ENCODE results near the gene DENND1B.
A peak's percentile ranks its signal among the peaks of the same experiment; 100 is the strongest.

The DENND1B gene

GRCh38 chr1:197486946-197487345 is 288.3 kb downstream of the DENND1B start:
- H3K4me3 ChIP-seq (ENCODE audit: low read depth, low read length), result no peak overlapping the region
- POLR2A ChIA-PET, result no interaction called here
- CTCF ChIA-PET, result interaction anchor here (0.6 kb wide), 1 partner anchor 213 kb away, joined by 3 read pairs; no protein-coding TSS in a partner anchor
- no peaks in the 10 kb centered on the region; the same call in 1 of the 2 replicates for H3K9me3 ChIP-seq (ENCODE audit: control insufficient read depth, insufficient read depth, low read depth, low read length)
- TF ChIP-seq, protein P1, sequence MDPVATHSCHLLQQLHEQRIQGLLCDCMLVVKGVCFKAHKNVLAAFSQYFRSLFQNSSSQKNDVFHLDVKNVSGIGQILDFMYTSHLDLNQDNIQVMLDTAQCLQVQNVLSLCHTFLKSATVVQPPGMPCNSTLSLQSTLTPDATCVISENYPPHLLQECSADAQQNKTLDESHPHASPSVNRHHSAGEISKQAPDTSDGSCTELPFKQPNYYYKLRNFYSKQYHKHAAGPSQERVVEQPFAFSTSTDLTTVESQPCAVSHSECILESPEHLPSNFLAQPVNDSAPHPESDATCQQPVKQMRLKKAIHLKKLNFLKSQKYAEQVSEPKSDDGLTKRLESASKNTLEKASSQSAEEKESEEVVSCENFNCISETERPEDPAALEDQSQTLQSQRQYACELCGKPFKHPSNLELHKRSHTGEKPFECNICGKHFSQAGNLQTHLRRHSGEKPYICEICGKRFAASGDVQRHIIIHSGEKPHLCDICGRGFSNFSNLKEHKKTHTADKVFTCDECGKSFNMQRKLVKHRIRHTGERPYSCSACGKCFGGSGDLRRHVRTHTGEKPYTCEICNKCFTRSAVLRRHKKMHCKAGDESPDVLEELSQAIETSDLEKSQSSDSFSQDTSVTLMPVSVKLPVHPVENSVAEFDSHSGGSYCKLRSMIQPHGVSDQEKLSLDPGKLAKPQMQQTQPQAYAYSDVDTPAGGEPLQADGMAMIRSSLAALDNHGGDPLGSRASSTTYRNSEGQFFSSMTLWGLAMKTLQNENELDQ (tag by site-specific recombination; IDR thresholded peaks at IDR 0.05; ENCODE audit: low read depth), result peak; percentile 97
- TF ChIP-seq ZNF558 (tag by site-specific recombination; IDR thresholded peaks at IDR 0.05), result no peak
- no peaks in the 10 kb centered on the region for H3K4me1 ChIP-seq (ENCODE audit: control insufficient read depth, insufficient read depth, low read length)
- no peak overlapping the region for H3K27ac ChIP-seq (ENCODE audit: extremely low read depth, low read depth, low read length)
- no peaks in the 10 kb centered on the region for H3K36me3 ChIP-seq (ENCODE audit: control insufficient read depth in 2 of 2, insufficient read depth in 1 of 2, low read length in 2 of 2)

DNA sequence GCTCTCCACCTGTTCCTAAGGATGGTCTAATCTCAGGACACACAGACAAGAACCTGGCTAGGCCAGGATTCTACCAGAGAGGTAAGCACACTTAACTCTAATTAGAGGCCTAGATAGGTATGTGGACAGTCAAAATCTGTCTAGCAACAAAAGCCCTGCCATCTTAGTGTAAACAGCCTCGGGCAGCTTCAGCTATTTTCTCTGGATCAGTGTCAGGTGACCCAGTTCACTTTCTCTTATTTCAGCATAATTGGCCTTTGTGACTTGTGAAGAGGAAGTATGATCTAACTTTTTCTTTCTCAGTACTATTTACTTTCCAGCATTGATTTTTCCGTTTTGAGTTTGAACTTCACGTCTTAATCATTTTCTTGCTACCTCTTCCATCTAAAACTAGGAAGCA is 289.5 kb downstream of the DENND1B start:
- no peak overlapping the region for H3K4me3 ChIP-seq (ENCODE audit: low read depth, low read length)
- no peak overlapping the region for H3K27ac ChIP-seq (ENCODE audit: extremely low read depth, low read depth, low read length)
- CTCF ChIA-PET, result interaction anchor here (0.7 kb wide), 2 partner anchors 31 to 891 kb away, joined by 3 read pairs; no protein-coding TSS in a partner anchor
- no peaks in the 10 kb centered on the region for H3K36me3 ChIP-seq (ENCODE audit: control insufficient read depth in 2 of 2, insufficient read depth in 1 of 2, low read length in 2 of 2)
- no peak for TF ChIP-seq ZNF214 (tag by site-specific recombination; IDR thresholded peaks at IDR 0.05; ENCODE audit: borderline replicate concordance)
- TF ChIP-seq ZNF140 (tag by site-specific recombination; IDR thresholded peaks at IDR 0.05), result no peak
- TF ChIP-seq ZNF341 (tag by site-specific recombination; IDR thresholded peaks at IDR 0.05; ENCODE audit: low read depth), result no peak
- TF ChIP-seq, protein P2, sequence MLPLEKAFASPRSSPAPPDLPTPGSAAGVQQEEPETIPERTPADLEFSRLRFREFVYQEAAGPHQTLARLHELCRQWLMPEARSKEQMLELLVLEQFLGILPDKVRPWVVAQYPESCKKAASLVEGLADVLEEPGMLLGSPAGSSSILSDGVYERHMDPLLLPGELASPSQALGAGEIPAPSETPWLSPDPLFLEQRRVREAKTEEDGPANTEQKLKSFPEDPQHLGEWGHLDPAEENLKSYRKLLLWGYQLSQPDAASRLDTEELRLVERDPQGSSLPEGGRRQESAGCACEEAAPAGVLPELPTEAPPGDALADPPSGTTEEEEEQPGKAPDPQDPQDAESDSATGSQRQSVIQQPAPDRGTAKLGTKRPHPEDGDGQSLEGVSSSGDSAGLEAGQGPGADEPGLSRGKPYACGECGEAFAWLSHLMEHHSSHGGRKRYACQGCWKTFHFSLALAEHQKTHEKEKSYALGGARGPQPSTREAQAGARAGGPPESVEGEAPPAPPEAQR (tag by site-specific recombination; IDR thresholded peaks at IDR 0.05), result no peak
- TF ChIP-seq KLF9 (tag by site-specific recombination; IDR thresholded peaks at IDR 0.05; ENCODE audit: low read depth), result no peak
- no peak for TF ChIP-seq KLF16 (tag by site-specific recombination; IDR thresholded peaks at IDR 0.05)
- TF ChIP-seq, protein P3, sequence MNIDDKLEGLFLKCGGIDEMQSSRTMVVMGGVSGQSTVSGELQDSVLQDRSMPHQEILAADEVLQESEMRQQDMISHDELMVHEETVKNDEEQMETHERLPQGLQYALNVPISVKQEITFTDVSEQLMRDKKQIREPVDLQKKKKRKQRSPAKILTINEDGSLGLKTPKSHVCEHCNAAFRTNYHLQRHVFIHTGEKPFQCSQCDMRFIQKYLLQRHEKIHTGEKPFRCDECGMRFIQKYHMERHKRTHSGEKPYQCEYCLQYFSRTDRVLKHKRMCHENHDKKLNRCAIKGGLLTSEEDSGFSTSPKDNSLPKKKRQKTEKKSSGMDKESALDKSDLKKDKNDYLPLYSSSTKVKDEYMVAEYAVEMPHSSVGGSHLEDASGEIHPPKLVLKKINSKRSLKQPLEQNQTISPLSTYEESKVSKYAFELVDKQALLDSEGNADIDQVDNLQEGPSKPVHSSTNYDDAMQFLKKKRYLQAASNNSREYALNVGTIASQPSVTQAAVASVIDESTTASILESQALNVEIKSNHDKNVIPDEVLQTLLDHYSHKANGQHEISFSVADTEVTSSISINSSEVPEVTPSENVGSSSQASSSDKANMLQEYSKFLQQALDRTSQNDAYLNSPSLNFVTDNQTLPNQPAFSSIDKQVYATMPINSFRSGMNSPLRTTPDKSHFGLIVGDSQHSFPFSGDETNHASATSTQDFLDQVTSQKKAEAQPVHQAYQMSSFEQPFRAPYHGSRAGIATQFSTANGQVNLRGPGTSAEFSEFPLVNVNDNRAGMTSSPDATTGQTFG (tag by site-specific recombination; IDR thresholded peaks at IDR 0.05; ENCODE audit: borderline replicate concordance), result no peak
- no peak for TF ChIP-seq ZSCAN30 (tag by site-specific recombination; IDR thresholded peaks at IDR 0.05)
- TF ChIP-seq ZNF10 (tag by site-specific recombination; IDR thresholded peaks at IDR 0.05), result no peak
- TF ChIP-seq, protein P4, sequence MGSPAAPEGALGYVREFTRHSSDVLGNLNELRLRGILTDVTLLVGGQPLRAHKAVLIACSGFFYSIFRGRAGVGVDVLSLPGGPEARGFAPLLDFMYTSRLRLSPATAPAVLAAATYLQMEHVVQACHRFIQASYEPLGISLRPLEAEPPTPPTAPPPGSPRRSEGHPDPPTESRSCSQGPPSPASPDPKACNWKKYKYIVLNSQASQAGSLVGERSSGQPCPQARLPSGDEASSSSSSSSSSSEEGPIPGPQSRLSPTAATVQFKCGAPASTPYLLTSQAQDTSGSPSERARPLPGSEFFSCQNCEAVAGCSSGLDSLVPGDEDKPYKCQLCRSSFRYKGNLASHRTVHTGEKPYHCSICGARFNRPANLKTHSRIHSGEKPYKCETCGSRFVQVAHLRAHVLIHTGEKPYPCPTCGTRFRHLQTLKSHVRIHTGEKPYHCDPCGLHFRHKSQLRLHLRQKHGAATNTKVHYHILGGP (tag by site-specific recombination; IDR thresholded peaks at IDR 0.05), result no peak
- peak; percentile 22; the same call in 1 of the 2 replicates for TF ChIP-seq ZNF843 (tag by site-specific recombination; IDR thresholded peaks at IDR 0.05)
- TF ChIP-seq FEZF1 (tag by site-specific recombination; IDR thresholded peaks at IDR 0.05), result peak; percentile 29
- POLR2A ChIA-PET, result no interaction called here
- no peaks in the 10 kb centered on the region for H3K4me1 ChIP-seq (ENCODE audit: control insufficient read depth, insufficient read depth, low read length)
- no peaks in the 10 kb centered on the region; the same call in 1 of the 2 replicates for H3K9me3 ChIP-seq (ENCODE audit: control insufficient read depth, insufficient read depth, low read depth, low read length)

GRCh38 chr1:197481101-197481500 is 294.2 kb downstream of the DENND1B start:
- Histone ChIP-seq H3K27ac (ENCODE audit: extremely low read depth, low read depth, low read length) (no peak overlapping the region), H3K4me3 (ENCODE audit: low read depth, low read length) (no peak overlapping the region), H3K36me3 (ENCODE audit: control insufficient read depth in 2 of 2, insufficient read depth in 1 of 2, low read length in 2 of 2) (no peaks in the 10 kb centered on the region), H3K9me3 (ENCODE audit: control insufficient read depth, insufficient read depth, low read depth, low read length) (no peaks in the 10 kb centered on the region), H3K4me1 (ENCODE audit: control insufficient read depth, insufficient read depth, low read length) (no peaks in the 10 kb centered on the region)
- CTCF ChIA-PET, result no interaction called here
- POLR2A ChIA-PET, result no interaction called here
- TF ChIP-seq ZNF654 (tag by site-specific recombination; IDR thresholded peaks at IDR 0.05; ENCODE audit: low read depth), result no peak
- TF ChIP-seq EGR2 (tag by site-specific recombination; IDR thresholded peaks at IDR 0.05; ENCODE audit: low read depth), result no peak
- no peak for TF ChIP-seq ZNF19 (tag by site-specific recombination; IDR thresholded peaks at IDR 0.05; ENCODE audit: low read depth)
- no peak for TF ChIP-seq ZBTB26 (tag by site-specific recombination; optimal IDR thresholded peaks at IDR 0.05)
- TF ChIP-seq, protein P5, sequence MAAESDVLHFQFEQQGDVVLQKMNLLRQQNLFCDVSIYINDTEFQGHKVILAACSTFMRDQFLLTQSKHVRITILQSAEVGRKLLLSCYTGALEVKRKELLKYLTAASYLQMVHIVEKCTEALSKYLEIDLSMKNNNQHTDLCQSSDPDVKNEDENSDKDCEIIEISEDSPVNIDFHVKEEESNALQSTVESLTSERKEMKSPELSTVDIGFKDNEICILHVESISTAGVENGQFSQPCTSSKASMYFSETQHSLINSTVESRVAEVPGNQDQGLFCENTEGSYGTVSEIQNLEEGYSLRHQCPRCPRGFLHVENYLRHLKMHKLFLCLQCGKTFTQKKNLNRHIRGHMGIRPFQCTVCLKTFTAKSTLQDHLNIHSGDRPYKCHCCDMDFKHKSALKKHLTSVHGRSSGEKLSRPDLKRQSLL (tag by site-specific recombination; IDR thresholded peaks at IDR 0.05), result no peak
